Right cardiac atrium (tissue), 5 donors: ENCODE data around the gene PANK4. TPM values are rescaled to one million over a fixed set of nuclear protein-coding genes. Genes with fewer than 3 reads are reported as not detected.

ENCODE experiments used
- ATAC-seq, 2 donors: fragments of 200-7000 bp; cut with Tn5 transposase; one replicate each; pipeline versions ENCODE4 v1.8.0 to v1.9.1; 2020; ENCODE audit warnings: moderate library complexity in 2 of 2, mild to moderate bottlenecking in 1 of 2
- DNase-seq, 3 donors: peaks; one replicate each; pipeline ENCODE4 v3.0.0-alpha.2; 2020
- H3K27ac ChIP-seq: one replicate; pipeline ENCODE4 v1.5.1; 2013; ENCODE audit warnings: mild to moderate bottlenecking, low read length, control low read depth, moderate library complexity
- H3K27me3 ChIP-seq: one replicate; pipeline ENCODE4 v1.6.1; 2013; ENCODE audit not compliant: control insufficient read depth, insufficient read depth
- H3K4me1 ChIP-seq: one replicate; pipeline ENCODE4 v1.6.1; 2013; ENCODE audit warnings: low read length; ENCODE audit not compliant: control insufficient read depth, insufficient read depth
- H3K4me3 ChIP-seq: one replicate; pipeline ENCODE4 v1.5.1; 2013; ENCODE audit warnings: low read length, control low read depth
- H3K9me3 ChIP-seq: one replicate; pipeline ENCODE4 v1.6.1; 2013; ENCODE audit warnings: low read length; ENCODE audit not compliant: control insufficient read depth
- WGBS: extraction: QIAGEN DNeasy Blood & Tissue Kit; methylation state at CpG from one replicate; pipeline ENCODE4 v1.1.7; 2013; 5-methylcytosine and 5-hydroxymethylcytosine counted together
- intact Hi-C, 4 donors: fragments of 100-400 bp; cut with DNase I; formaldehyde crosslinking; loops; one replicate each; pipeline versions ENCODE4 v1.11.0 to v1.14.0; 2022 to 2023
- polyA plus RNA-seq: library from polyadenylated mRNA; stranded (reverse); fragments of 200-250 nt; gene quantifications from one replicate; pipeline ENCODE4 v1.2.3, GENCODE V29; 2013
- total RNA-seq, 4 donors: library from RNA; stranded (reverse); fragmentation: NEBNext Ultra II Directional; extraction: Animal tissue kit (Norgen Biotek cat#: 25700); gene quantifications; one replicate each; pipeline ENCODE4 v1.2.1, GENCODE V29; 2021
- donor health status: healthy with polysubstance abuse.
- donor health status: DM: no; HTN: yes; CAD: no.
- donor health status: DM: no; HTN: no; CAD: no.
- donor health status: DM: no; HTN: yes; CAD: no; lungs with severe emphysema.
- donor health status: DM: yes; HTN: yes; CAD: no.

Gene PANK4
- total and polyA plus RNA-seq, 5 donors: 35.2 to 51.3 (median 40.1) TPM

DNA sequence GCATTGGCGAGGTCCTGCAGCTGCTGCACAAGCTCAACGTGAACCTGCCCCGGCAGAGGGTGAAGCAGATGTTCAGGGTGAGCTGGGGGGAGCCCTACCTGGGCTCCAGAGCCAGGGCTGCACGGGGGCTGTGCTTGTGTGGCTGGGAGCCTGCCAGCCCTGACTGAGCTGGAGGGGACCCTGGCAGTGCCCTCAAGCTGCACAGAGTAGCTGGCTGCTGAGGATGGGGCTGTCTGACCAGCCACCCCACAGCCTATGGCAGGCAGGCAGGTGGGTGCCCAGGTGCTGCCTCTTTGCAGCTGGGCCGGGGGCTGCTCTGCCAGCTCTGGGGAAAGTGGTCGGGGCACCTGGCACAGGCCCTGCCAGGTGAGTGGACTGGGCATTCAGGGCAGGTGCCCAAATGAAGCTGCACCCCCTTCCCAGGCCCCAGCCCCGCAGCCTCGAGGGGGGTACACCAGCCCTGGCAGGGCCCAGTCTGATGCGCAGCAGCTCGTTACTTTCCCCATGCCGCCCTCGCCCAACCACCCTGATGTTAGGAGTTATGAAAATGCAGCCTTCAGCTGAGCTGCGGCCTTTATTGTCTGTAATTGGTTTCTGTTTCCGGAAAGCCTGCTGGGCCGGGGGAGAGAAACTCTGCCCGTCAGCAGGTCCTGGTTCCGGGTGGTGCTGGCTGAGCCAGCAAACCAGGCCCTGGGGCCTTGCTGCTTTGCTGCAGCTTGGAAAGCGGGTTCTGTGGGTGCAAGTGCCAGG lies 46.0 kb downstream of the PANK4 start:
- Histone ChIP-seq H3K4me1 (no peaks in the 10 kb centered on the region), H3K27ac (no peak overlapping the region), H3K9me3 (no peaks in the 10 kb centered on the region), H3K4me3 (no peak overlapping the region), H3K27me3 (no peaks in the 10 kb centered on the region)
- no peak for ATAC-seq
- no peak for DNase-seq
- WGBS: 82% methylated on average over 18 of the region's 18 CpGs
- intact Hi-C loops: no loop called here

DNA sequence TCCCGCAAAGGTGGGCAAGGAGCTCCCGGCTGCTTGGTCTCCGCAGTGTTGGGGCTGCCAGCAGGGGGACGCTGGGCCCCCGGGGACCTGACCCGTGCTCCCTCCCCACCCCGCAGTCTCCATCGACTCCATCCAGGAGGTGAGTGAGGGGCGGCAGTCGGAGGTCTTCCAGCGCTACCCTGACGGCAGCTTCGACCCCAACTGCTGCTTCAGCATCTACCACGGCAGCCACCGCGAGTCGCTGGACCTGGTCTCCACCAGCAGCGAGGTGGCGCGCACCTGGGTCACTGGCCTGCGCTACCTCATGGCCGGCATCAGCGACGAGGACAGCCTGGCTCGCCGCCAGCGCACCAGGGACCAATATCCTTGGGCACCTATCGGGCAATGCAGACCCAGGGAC lies 46.8 kb downstream of the PANK4 start:
- ATAC-seq: no peak
- no peaks in the 10 kb centered on the region for H3K27me3 ChIP-seq
- intact Hi-C loops: no loop called here
- no peaks in the 10 kb centered on the region for H3K4me1 ChIP-seq
- H3K27ac ChIP-seq: no peak overlapping the region
- no peak overlapping the region for H3K4me3 ChIP-seq
- DNase-seq: no peak
- no peaks in the 10 kb centered on the region for H3K9me3 ChIP-seq
- WGBS: 85% methylated on average over 28 of the region's 28 CpGs

DNA sequence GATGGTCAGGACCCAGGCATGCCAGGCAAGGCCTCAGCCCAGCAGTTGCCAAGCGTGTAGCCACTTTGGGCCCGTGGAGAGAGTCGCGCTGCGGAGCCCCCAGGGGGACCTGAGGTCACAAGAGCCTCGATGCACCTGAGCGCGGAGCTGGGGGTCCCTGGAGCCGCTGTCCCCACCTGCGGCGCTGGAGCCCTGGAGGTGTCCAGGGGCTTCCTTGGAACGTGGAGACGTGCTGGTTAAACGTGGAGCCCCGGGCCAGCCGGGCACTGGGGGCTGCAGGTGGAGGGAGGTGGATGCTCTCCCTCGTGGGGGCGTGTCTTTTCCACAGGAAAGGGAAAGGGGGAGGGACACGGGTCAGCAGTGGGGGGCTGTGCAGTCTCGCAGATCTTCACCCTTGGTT lies 47.2 kb downstream of the PANK4 start:
- Histone ChIP-seq H3K4me3 (no peak overlapping the region), H3K9me3 (no peaks in the 10 kb centered on the region), H3K27me3 (no peaks in the 10 kb centered on the region), H3K4me1 (no peaks in the 10 kb centered on the region), H3K27ac (no peak overlapping the region)
- intact Hi-C loops: no loop called here
- ATAC-seq (no peak), DNase-seq (no peak)
- WGBS: 72% methylated on average over 20 of the region's 20 CpGs

DNA sequence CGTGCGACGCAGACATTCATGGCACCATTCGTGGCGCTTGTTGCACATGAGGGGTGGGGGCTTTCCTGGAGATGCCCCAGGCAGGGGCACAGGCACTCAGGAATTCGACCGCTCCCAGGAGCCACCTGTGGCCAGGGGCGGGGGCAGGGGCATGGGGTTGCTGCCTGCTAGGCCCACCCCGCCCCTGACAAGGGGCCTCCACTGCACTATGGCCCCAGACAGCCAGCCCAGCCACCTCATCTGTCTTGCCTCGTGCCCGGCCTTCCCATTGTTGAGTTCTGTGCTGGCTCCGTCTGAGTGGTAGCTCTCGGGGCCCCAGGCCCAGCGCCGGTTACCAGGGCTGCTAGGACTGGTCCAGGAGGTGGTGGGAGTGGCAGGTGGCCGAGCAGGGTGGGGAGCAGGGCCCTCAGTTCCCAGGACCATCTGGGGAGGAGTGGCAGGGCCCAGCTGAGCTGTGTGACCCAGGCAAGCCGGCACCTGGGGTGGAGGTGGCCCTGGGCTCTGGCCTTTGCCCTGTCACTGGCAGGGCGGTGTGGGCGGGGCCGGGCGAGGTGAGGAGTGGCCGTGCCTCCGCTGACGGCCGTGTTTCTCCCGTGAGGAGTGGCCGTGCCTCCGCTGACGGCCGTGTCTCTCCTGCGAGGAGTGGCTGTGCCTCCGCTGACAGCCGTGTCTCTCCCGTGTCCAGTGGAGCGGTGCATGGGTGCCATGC lies 48.5 kb downstream of the PANK4 start:
- no peak for ATAC-seq
- WGBS: 63% methylated on average over 35 of the region's 35 CpGs
- Histone ChIP-seq H3K9me3 (no peaks in the 10 kb centered on the region), H3K4me3 (no peak overlapping the region), H3K4me1 (no peaks in the 10 kb centered on the region), H3K27me3 (no peaks in the 10 kb centered on the region), H3K27ac (no peak overlapping the region)
- DNase-seq: no peak
- intact Hi-C loops: no loop called here

DNA sequence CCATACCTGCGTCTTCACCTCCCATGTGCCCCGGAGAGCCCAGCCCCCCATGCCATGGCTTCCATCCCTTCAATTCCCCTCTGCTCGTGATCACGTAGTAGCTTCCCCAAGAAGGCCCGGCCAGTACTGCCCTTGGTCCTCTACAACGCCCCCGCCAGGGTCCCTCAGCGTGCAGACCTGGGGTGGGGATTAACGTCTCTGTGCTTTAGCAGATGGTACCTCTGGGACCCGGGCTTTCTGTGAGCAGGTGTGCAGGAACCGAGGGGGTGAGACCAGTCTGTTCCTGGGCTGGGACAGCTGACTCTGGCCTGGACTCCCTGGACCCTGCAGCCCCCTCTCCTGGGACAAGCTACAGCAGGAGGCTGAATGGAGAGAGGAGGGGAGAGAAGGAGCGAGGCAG lies 49.1 kb downstream of the PANK4 start:
- H3K9me3 ChIP-seq: no peaks in the 10 kb centered on the region
- no peak overlapping the region for H3K4me3 ChIP-seq
- ATAC-seq (no peak), DNase-seq (no peak)
- H3K27me3 ChIP-seq: no peaks in the 10 kb centered on the region
- H3K27ac ChIP-seq: no peak overlapping the region
- H3K4me1 ChIP-seq: no peaks in the 10 kb centered on the region
- 70% methylated on average over 12 of the region's 12 CpGs for WGBS
- intact Hi-C loops: no loop called here

DNA sequence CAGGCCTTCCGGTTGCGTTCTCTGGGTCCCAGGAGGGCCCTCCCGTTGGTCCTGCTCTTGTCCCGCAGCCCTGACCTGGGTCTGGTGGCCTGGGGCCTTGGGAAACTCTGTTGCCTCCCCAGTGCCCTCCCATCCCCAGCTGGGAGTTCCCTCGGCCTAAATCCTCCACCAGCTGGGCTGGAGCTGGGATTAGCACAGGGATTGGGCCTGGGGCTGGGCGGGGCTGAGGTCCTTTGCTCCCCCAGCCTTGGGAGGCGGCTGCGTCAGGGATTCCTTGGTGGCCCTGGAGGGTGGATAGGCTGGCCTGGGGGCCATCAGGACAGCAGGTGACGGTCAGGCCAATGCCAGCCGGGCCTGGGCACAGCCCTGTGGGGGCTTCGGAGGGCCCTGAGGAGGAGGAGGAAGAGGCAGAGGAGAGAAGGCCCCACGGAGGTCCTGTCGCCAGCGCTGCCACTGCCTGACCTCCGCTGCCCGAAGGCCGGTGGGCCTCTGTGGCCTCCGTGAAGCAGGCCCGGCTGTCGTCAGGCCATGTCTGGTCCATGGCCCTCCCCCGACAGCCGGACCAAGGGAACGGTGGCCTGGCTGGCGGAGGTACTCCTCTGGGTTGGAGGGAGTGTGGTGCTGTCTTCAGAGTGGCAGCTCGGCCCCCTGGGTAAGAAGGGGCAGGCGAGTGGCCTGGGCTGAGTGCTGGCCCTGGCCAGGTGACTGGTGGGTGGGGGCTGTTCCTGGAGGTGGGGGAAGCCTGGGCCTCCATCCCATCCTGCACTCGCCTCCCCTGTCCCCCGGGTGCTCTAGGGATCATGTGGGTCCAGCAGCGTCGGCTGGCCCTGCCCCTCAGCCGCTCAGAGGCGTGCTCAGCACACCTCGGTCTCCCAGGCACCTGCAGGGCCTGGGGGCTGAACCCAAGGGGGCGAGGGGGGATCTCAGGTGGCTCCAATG lies 50.1 kb downstream of the PANK4 start, which contains the start of gene PLCH2:
TSS of gene PLCH2 (plus strand) at position 229 of the 939 bp plus-strand sequence. CDS start at position 529, 300 bp downstream.
- WGBS: 81% methylated on average over 34 of the region's 34 CpGs
- DNase-seq: no peak
- H3K4me3 ChIP-seq: no peak within 1 kb of the TSS
- no peaks in the 10 kb centered on the region for H3K9me3 ChIP-seq
- no peak within 1 kb of the TSS for H3K27ac ChIP-seq
- intact Hi-C loops: no loop called here
- no peaks in the 10 kb centered on the region for H3K27me3 ChIP-seq
- no peaks in the 10 kb centered on the region for H3K4me1 ChIP-seq
- ATAC-seq: no peak

DNA sequence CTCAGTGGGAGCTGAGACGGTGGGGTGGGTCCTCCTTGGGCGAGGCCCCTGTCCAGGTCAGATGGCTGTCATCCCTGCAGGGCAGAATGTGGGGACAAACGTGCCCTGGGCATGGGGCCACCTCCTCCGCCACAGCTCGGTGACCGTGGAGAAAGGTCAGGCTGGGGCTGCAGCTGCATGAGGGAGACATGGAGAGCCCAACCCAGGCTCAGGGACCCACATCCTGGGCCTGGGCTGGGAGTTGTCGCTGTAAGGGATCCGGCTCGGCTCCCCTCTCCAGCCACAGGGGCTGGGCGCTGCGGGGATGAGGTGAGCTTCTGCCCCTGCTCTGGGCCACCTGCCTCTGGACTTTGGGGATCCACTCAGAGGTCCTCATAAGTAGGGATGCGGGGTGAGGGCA lies 50.8 kb downstream of the PANK4 start:
- DNase-seq (no peak), ATAC-seq (no peak)
- intact Hi-C loops: no loop called here
- Histone ChIP-seq H3K4me1 (no peaks in the 10 kb centered on the region), H3K27me3 (no peaks in the 10 kb centered on the region), H3K9me3 (no peaks in the 10 kb centered on the region), H3K27ac (no peak overlapping the region), H3K4me3 (no peak overlapping the region)
- WGBS: 82% methylated on average over 12 of the region's 12 CpGs

DNA sequence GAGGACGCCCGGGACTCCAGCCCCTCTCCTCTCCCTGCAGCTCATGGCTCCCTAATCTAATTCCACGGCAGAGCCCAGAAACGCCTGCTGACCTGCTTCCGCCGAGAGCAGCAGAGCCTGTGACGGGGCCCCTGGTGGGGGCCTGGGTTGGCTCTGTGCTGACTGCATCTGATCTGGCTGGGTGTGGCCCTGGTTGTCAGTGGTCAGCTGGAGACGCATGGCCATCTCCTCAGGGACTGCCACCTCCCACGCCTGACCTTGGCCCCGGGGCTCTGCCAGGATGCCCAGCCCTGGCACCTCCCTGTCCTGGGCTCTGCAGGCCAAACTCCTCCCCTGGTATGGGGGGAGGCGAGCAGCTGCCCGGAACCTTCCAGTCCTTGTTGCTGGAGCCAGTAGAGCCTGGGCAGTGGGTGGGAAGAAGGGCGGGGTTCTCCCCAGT lies 51.4 kb downstream of the PANK4 start:
- peak; percentile 36 to 45 for ATAC-seq
- no peaks in the 10 kb centered on the region for H3K4me1 ChIP-seq
- WGBS: 42% methylated on average over 13 of the region's 13 CpGs
- peak in 1 of 3 donors; percentile 61 for DNase-seq
- no peaks in the 10 kb centered on the region for H3K27me3 ChIP-seq
- H3K4me3 ChIP-seq: no peak overlapping the region
- no peaks in the 10 kb centered on the region for H3K9me3 ChIP-seq
- intact Hi-C loops: no loop called here
- H3K27ac ChIP-seq: no peak overlapping the region

DNA sequence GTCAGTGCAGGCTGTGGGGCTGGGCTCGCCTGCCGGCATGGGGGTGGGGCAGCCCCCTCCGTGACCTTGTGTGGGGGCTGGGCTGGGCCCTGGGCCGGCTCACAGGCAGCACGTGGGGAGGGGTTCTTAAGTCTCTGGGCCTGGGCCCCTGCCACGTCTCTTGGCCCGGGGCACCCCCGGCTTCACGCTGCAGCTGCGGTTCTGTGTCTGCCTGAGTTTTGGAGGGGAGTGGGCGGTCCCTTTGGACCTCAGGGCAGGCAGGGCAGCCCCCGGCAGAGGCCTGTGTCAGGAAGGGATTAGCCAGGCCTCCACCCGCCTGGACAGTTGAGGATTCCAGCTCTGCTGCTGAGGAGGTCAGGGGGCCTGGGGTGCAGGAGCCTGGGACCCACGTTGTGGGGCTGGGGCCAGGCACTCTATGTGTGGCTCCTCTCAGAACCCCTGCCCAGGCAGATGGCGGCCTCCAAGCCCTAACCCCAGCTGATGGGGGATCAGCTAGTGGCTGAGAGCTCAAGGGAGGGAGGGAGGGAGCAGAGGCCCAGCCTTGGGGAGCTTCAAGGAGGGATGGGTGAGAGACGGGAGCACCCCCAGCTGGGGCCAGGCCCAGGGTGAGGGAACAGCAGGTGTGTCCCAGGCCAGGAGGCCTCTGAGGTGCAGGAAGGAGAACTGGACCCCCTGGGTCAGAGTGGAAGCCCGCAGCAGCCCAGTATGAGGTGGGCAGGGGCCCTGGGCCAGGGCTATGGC lies 52.1 kb downstream of the PANK4 start:
- peak in 1 of 2 donors; percentile 3 for ATAC-seq
- DNase-seq: no peak
- H3K4me3 ChIP-seq: no peak overlapping the region
- no peaks in the 10 kb centered on the region for H3K9me3 ChIP-seq
- no peaks in the 10 kb centered on the region for H3K27me3 ChIP-seq
- H3K4me1 ChIP-seq: no peaks in the 10 kb centered on the region
- WGBS: 48% methylated on average over 17 of the region's 17 CpGs
- H3K27ac ChIP-seq: no peak overlapping the region
- intact Hi-C loops: no loop called here

DNA sequence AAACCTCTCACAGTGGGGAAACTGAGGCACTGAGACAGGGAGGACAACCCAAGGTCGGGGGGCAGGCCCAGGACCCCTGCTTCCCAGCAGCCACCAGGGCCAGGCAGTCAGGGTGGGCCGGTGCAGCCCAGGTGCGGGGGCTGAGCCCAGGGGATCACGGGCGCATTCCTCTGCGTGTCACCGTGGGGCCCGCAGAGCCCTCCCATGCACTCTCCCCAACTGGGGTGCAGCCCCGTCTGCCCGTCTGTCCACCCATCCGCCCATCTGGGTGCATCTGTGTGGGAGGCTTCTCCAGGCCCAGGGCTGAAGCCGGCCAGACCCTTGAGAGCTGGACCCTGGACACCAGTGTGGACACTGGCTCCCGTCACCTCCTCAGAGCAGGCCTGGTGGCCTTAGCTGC lies 53.2 kb downstream of the PANK4 start:
- DNase-seq: no peak
- 83% methylated on average over 13 of the region's 13 CpGs for WGBS
- intact Hi-C loops: no loop called here
- H3K27me3 ChIP-seq: no peaks in the 10 kb centered on the region
- H3K27ac ChIP-seq: no peak overlapping the region
- H3K4me3 ChIP-seq: no peak overlapping the region
- no peak for ATAC-seq
- no peaks in the 10 kb centered on the region for H3K4me1 ChIP-seq
- H3K9me3 ChIP-seq: no peaks in the 10 kb centered on the region
